ENCODE results near the gene TMPRSS4. TPM values are rescaled to one million over a fixed set of nuclear protein-coding genes. Genes with fewer than 3 reads are reported as not detected.

The TMPRSS4 gene
- total and polyA plus RNA-seq, 9 of the 15 experiments (the other 6 are each of a cell fraction or from before 2014, with no cell fraction given) = 4.0 to 10.0 (median 5.6) TPM

- TF ChIP-seq RBM14 (IDR thresholded peaks at IDR 0.05; ENCODE audit: borderline replicate concordance, insufficient read depth, low read depth, low read length) (no peak), CREB3L1 (IDR thresholded peaks at IDR 0.05; ENCODE audit: borderline replicate concordance, low read depth) (peak; percentile 20; the same call in 1 of the 2 replicates), RREB1 (CRISPR knock-in tag; IDR thresholded peaks at IDR 0.05) (peak; percentile 83), ZNF780A (CRISPR knock-in tag; IDR thresholded peaks at IDR 0.05) (no peak), KLF1 (tag; IDR thresholded peaks at IDR 0.05) (peak; percentile 54; the same call in 1 of the 2 replicates), ELK1 (CRISPR knock-in tag; IDR thresholded peaks at IDR 0.05) (no peak), HSF4 (CRISPR knock-in tag; IDR thresholded peaks at IDR 0.05; ENCODE audit: borderline replicate concordance) (no peak), KLF6 (CRISPR knock-in tag; IDR thresholded peaks at IDR 0.05; ENCODE audit: borderline replicate concordance) (no peak), GATAD2A (IDR thresholded peaks at IDR 0.05) (no peak), HBP1 (CRISPR knock-in tag; IDR thresholded peaks at IDR 0.05) (no peak), HLTF (IDR thresholded peaks at IDR 0.05) (no peak), FOXP1 (CRISPR knock-in tag; IDR thresholded peaks at IDR 0.05) (0 out of 2 replicates have a peak, but pooled peaks have one; percentile 45), RBM22 (IDR thresholded peaks at IDR 0.05; ENCODE audit: low read depth, low read length, poor library complexity, severe bottlenecking) (no peak), RCOR1 (IDR thresholded peaks at IDR 0.05; ENCODE audit: borderline replicate concordance in 1 of 2, low read depth in 2 of 2, low read length in 2 of 2) (peak in 1 of 2 experiments; percentile 32; a peak in 1 of 4 replicates), ELF2 (CRISPR knock-in tag; IDR thresholded peaks at IDR 0.05) (no peak), CBX3 (IDR thresholded peaks at IDR 0.05; ENCODE audit: borderline replicate concordance in 1 of 2, low read length in 2 of 2) (no peak), ZC3H8 (IDR thresholded peaks at IDR 0.05) (no peak), NBN (IDR thresholded peaks at IDR 0.05; ENCODE audit: low read depth) (no peak)
Observed at GRCh38 chr11:118145285-118146227, 68.7 kb downstream of the TMPRSS4 start (continued).
